ENCODE data around the gene CFAP44.
A peak's percentile ranks its signal among the peaks of the same experiment; 100 is the strongest.
"Not testable (repeated sequence)": the region's sequence is repeated elsewhere in the genome, so short reads cannot be mapped to it uniquely, and the experiment has no call there.

CFAP44 gene

GRCh38 chr3:113441051-113441770, at the start of gene CFAP44:
Gene CFAP44, minus strand, starts transcription at chr3:113441493. Its CDS starts 7,829 bp downstream, at chr3:113433664.
- no peak for TF ChIP-seq CTCF (conservative IDR thresholded peaks at IDR 0.05)

GRCh38 chr3:113485161-113485609, 43.9 kb upstream of the CFAP44 start:
- H3K27ac ChIP-seq: 0 out of 2 replicates have a peak overlapping the region, but pooled peaks have one; percentile 22
- TF ChIP-seq CTCF (conservative IDR thresholded peaks at IDR 0.05): no peak

More at GRCh38 chr3:113441051-113441770, at the start of gene CFAP44:
- no peak within 1 kb of the TSS for H3K27ac ChIP-seq

- H3K27ac ChIP-seq: no peak overlapping the region
- no peak for TF ChIP-seq CTCF (conservative IDR thresholded peaks at IDR 0.05)
Measured at GRCh38 chr3:113468539-113468938, 27.2 kb upstream of the CFAP44 start.

GRCh38 chr3:113461488-113461887, 20.2 kb upstream of the CFAP44 start:
- H3K27ac ChIP-seq: no peak overlapping the region
- TF ChIP-seq CTCF (conservative IDR thresholded peaks at IDR 0.05): no peak

- not testable (repeated sequence) for H3K27ac ChIP-seq
Measured at GRCh38 chr3:113458554-113458953, 17.3 kb upstream of the CFAP44 start.

GRCh38 chr3:113455446-113455845, 14.2 kb upstream of the CFAP44 start:
- no peak for TF ChIP-seq CTCF (conservative IDR thresholded peaks at IDR 0.05)

GRCh38 chr3:113454630-113455029, 13.3 kb upstream of the CFAP44 start:
- no peak overlapping the region for H3K27ac ChIP-seq
- TF ChIP-seq CTCF (conservative IDR thresholded peaks at IDR 0.05): no peak

More at GRCh38 chr3:113455446-113455845, 14.2 kb upstream of the CFAP44 start:
- H3K27ac ChIP-seq: no peak overlapping the region

- H3K27ac ChIP-seq: no peak overlapping the region
- no peak for TF ChIP-seq CTCF (conservative IDR thresholded peaks at IDR 0.05)
Measured at GRCh38 chr3:113454057-113454456, 12.8 kb upstream of the CFAP44 start.
